ENCODE measurements around the gene MAMSTR. TPM values are rescaled to one million over a fixed set of nuclear protein-coding genes. Genes with fewer than 3 reads are reported as not detected.
"Not testable (repeated sequence)": the region's sequence is repeated elsewhere in the genome, so short reads cannot be mapped to it uniquely, and the experiment has no call there.

MAMSTR gene
- total RNA-seq, 5 donors from 2014 or later (not counting 1 experiment from before 2014, with no cell fraction given): 0.56 to 2.4 (median 1.6) TPM

DNA sequence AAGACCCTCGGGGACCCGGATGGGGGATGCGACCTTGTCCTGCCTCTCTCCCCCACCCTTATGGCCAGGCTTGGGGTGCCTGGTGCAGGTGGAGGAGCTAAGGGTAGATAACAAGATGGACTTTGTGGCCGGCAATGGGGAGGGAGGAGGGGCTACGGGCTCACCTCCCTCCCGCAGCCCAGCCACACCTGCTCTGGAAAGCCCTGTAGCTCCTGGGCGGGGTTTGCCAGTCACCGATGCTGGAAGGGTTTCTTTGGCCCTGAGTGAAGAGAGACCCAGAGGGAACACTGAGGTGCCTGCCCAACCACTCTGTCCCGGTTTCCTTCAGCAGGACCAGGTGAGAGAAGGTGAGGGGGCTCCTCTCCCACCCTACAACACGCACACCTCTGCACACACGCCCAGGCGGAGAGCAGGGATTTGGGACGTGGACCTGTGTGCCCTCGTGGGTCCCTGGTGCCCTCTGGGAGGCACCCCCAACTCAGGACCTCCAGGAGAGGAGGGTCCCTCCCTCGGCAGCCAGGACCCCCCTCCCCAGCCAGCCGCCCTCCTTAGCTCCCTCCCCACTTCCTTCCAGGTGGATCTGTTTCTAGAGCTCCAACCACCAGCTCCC is 23.7 kb downstream of the MAMSTR start, which contains the start of gene FUT2:
TSS of gene FUT2 (plus strand) at position 229 of the 610 bp plus-strand sequence. CDS start 6,986 bp downstream, outside the sequence.
- POLR2A ChIA-PET: interaction anchor here in 1 of 2 donors (0.6 kb wide), 1 partner anchor 144 kb away, joined by 4 read pairs; the partner anchor contains the start of gene SULT2B1
- CTCF ChIA-PET: interaction anchor here in 1 of 2 donors (0.6 kb wide), 1 partner anchor 322 kb away, joined by 3 read pairs; no protein-coding TSS in a partner anchor
- Mint-ChIP-seq H3K27ac (peak within 1 kb of the TSS in 1 of 2 donors; percentile 65), H3K27me3 (peaks cover 3 to 17% of the 10 kb centered on the region in 2 donors), H3K9me3 (no peaks in the 10 kb centered on the region), H3K4me3 (peak within 1 kb of the TSS; percentile 53 to 68 (median 60)), H3K36me3 (peaks cover 9% of the 10 kb centered on the region), H3K4me1 (peaks cover 12 to 13% (median 13%) of the 10 kb centered on the region in 3 donors)
- H3K36me3 ChIP-seq (ENCODE audit: control insufficient read depth in 2 of 2, extremely low read depth in 1 of 2, insufficient read depth in 1 of 2, low read length in 1 of 2): no peaks in the 10 kb centered on the region
- H3K9me3 ChIP-seq: no peaks in the 10 kb centered on the region
- H3K27me3 ChIP-seq (replicated peaks in 1 of 2; ENCODE audit: control insufficient read depth in 2 of 2, extremely low read depth in 1 of 2, insufficient read depth in 2 of 2, low read length in 1 of 2): peaks cover 0 to 32% of the 10 kb centered on the region in 2 experiments
- peaks cover 0 to 11% of the 10 kb centered on the region in 2 experiments for H3K4me1 ChIP-seq (ENCODE audit: control insufficient read depth in 1 of 2, extremely low read depth in 1 of 2, insufficient read depth in 2 of 2, low read length in 2 of 2)
- WGBS (ENCODE audit: insufficient coverage): 44% methylated on average over 5 of the region's 16 CpGs
- H3K27ac ChIP-seq (ENCODE audit: low read length): no peak within 1 kb of the TSS
- no peak for DNase-seq
- ATAC-seq (replicated peaks in 1 of 4): no peak
- H3K4me3 ChIP-seq (ENCODE audit: control insufficient read depth in 1 of 2, extremely low read depth in 1 of 2, low read length in 1 of 2): peak within 1 kb of the TSS in 1 of 2 donors; percentile 44

DNA sequence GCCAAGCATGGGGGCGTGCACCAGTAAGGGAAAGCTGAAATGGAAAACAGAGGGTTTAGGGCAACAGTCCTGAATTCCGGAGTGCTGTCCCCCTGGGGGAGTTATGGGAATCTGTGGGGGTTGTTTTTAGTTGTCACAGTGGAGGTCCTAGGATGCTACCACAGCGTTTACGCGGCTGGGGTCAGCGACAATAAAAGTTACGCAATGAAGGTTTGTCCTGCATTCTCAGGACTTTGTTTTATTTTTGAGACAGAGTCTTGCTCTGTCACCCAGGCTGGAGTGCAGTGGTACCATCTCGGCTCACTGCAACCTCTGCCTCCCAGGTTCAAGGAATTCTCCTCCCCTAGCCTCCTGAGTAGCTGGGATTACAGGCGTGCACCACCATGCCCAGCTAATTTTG is 25.9 kb downstream of the MAMSTR start:
- CTCF ChIA-PET: interaction anchor here in 1 of 2 donors (0.6 kb wide), 1 partner anchor 152 kb away, joined by 3 read pairs; no protein-coding TSS in a partner anchor
- H3K27ac ChIP-seq (ENCODE audit: low read length): not testable (repeated sequence)

DNA sequence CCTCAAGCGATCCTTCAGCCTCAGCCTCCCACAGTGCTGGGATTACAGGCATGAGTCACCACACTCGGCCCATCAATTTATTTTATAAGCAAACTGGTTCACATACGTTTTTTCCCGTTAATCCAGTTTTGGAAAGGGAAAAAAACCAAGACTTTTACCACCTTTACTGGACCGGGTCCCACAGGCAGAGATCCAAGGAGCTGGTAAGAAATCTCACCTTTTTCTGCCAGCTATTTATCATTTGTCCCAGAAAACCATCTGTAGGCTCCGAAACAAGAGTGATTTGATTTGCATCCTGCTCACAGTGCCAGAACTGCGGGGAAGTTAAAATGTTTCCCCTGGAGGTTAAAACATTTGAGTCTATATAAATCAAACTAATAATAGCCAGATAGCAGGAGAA is 30.1 kb downstream of the MAMSTR start:
- 90% methylated on average over 2 of the region's 7 CpGs for WGBS (ENCODE audit: insufficient coverage)
- DNase-seq: no peak
- Histone ChIP-seq H3K36me3 (ENCODE audit: control insufficient read depth in 2 of 2, extremely low read depth in 1 of 2, insufficient read depth in 1 of 2, low read length in 1 of 2) (no peaks in the 10 kb centered on the region), H3K4me3 (ENCODE audit: control insufficient read depth in 1 of 2, extremely low read depth in 1 of 2, low read length in 1 of 2) (no peak overlapping the region), H3K4me1 (ENCODE audit: control insufficient read depth in 1 of 2, extremely low read depth in 1 of 2, insufficient read depth in 2 of 2, low read length in 2 of 2) (no peaks in the 10 kb centered on the region), H3K9me3 (no peaks in the 10 kb centered on the region), H3K27ac (ENCODE audit: low read length) (no peak overlapping the region), H3K27me3 (replicated peaks in 1 of 2; ENCODE audit: control insufficient read depth in 2 of 2, extremely low read depth in 1 of 2, insufficient read depth in 2 of 2, low read length in 1 of 2) (no peaks in the 10 kb centered on the region)
- H3K27ac Mint-ChIP-seq: no peak overlapping the region
- H3K9me3 Mint-ChIP-seq: no peaks in the 10 kb centered on the region
- no peak for ATAC-seq (replicated peaks in 1 of 4)
- ChIA-PET CTCF (no interaction called here), POLR2A (no interaction called here)
- H3K36me3 Mint-ChIP-seq: peaks cover 3% of the 10 kb centered on the region
- H3K4me1 Mint-ChIP-seq: no peaks in the 10 kb centered on the region
- no peaks in the 10 kb centered on the region for H3K27me3 Mint-ChIP-seq
- H3K4me3 Mint-ChIP-seq: no peak overlapping the region

More for the DNA sequence above, 25.9 kb downstream of the MAMSTR start:
- Mint-ChIP-seq H3K27me3 (peaks cover 3 to 16% of the 10 kb centered on the region in 2 donors), H3K4me1 (peaks cover 12 to 13% (median 13%) of the 10 kb centered on the region in 3 donors)
- peaks cover 0 to 30% of the 10 kb centered on the region in 2 experiments for H3K27me3 ChIP-seq (replicated peaks in 1 of 2; ENCODE audit: control insufficient read depth in 2 of 2, extremely low read depth in 1 of 2, insufficient read depth in 2 of 2, low read length in 1 of 2)
- H3K36me3 Mint-ChIP-seq; DNase-seq; POLR2A ChIA-PET; H3K9me3 ChIP-seq; H3K4me3 Mint-ChIP-seq; ATAC-seq (replicated peaks in 1 of 4); H3K4me3 ChIP-seq (ENCODE audit: control insufficient read depth in 1 of 2, extremely low read depth in 1 of 2, low read length in 1 of 2); H3K9me3 Mint-ChIP-seq; H3K27ac Mint-ChIP-seq; H3K36me3 ChIP-seq (ENCODE audit: control insufficient read depth in 2 of 2, extremely low read depth in 1 of 2, insufficient read depth in 1 of 2, low read length in 1 of 2): not testable (repeated sequence)
- H3K4me1 ChIP-seq (ENCODE audit: control insufficient read depth in 1 of 2, extremely low read depth in 1 of 2, insufficient read depth in 2 of 2, low read length in 2 of 2): peaks cover 0 to 11% of the 10 kb centered on the region in 2 experiments
- 95% methylated on average over 7 of the region's 9 CpGs for WGBS (ENCODE audit: insufficient coverage)

DNA sequence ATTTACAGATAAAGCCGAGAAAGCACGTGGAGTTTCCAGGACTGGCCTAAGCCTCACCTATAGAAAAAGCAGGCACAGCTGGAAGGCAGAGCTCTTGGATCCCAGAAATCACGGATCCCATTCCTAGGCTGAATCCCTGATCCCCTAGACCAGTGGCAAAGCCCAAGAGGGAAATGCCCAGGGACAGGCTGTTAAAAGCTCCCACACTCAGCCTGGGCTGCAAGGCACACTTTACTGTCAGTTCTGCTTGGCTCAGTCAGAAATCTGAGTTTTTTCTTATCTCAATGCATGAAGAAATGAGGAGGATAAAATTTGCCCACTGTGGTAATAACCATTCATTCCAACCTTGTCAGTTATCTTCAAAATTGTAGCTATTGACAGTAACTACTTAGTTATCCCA is 31.7 kb downstream of the MAMSTR start:
- WGBS (ENCODE audit: insufficient coverage): 89% methylated on average over 3 of the region's 3 CpGs
- no peaks in the 10 kb centered on the region for H3K36me3 Mint-ChIP-seq
- DNase-seq (no peak), ATAC-seq (replicated peaks in 1 of 4) (no peak)
- POLR2A ChIA-PET: no interaction called here
- CTCF ChIA-PET: no interaction called here
- H3K27ac ChIP-seq (ENCODE audit: low read length): no peak overlapping the region
- H3K9me3 Mint-ChIP-seq: no peaks in the 10 kb centered on the region
- no peaks in the 10 kb centered on the region for H3K4me1 Mint-ChIP-seq
- no peaks in the 10 kb centered on the region for H3K27me3 ChIP-seq (replicated peaks in 1 of 2; ENCODE audit: control insufficient read depth in 2 of 2, extremely low read depth in 1 of 2, insufficient read depth in 2 of 2, low read length in 1 of 2)
- no peak overlapping the region for H3K4me3 Mint-ChIP-seq
- no peaks in the 10 kb centered on the region for H3K36me3 ChIP-seq (ENCODE audit: control insufficient read depth in 2 of 2, extremely low read depth in 1 of 2, insufficient read depth in 1 of 2, low read length in 1 of 2)
- H3K27me3 Mint-ChIP-seq: no peaks in the 10 kb centered on the region
- H3K4me3 ChIP-seq (ENCODE audit: control insufficient read depth in 1 of 2, extremely low read depth in 1 of 2, low read length in 1 of 2): no peak overlapping the region
- no peaks in the 10 kb centered on the region for H3K4me1 ChIP-seq (ENCODE audit: control insufficient read depth in 1 of 2, extremely low read depth in 1 of 2, insufficient read depth in 2 of 2, low read length in 2 of 2)
- no peaks in the 10 kb centered on the region for H3K9me3 ChIP-seq
- H3K27ac Mint-ChIP-seq: no peak overlapping the region

DNA sequence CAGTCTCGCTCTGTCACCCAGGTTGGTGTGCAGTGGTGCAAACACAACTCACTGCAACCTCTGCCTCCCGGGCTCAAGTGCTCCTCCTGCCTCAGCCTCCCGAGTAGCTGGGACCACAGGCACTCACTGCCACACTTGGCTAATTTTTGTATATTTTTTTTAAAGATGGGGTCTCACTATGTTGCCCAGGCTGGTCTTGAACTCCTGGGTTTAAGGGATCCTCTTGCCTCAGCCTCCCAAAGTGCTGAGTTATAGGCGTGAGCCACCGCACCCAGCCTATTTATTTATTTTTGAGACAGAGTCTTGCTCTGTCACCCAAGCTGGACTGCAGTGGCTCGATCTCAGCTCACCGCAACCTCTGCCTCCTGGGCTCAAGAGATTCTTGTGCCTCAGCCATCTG is 32.9 kb downstream of the MAMSTR start:
- H3K27ac ChIP-seq (ENCODE audit: low read length); DNase-seq; H3K4me1 ChIP-seq (ENCODE audit: control insufficient read depth in 1 of 2, extremely low read depth in 1 of 2, insufficient read depth in 2 of 2, low read length in 2 of 2); H3K4me3 ChIP-seq (ENCODE audit: control insufficient read depth in 1 of 2, extremely low read depth in 1 of 2, low read length in 1 of 2); H3K27me3 Mint-ChIP-seq; CTCF ChIA-PET; H3K4me3 Mint-ChIP-seq; H3K27ac Mint-ChIP-seq; H3K9me3 ChIP-seq; H3K36me3 Mint-ChIP-seq; H3K9me3 Mint-ChIP-seq; H3K27me3 ChIP-seq (replicated peaks in 1 of 2; ENCODE audit: control insufficient read depth in 2 of 2, extremely low read depth in 1 of 2, insufficient read depth in 2 of 2, low read length in 1 of 2); H3K36me3 ChIP-seq (ENCODE audit: control insufficient read depth in 2 of 2, extremely low read depth in 1 of 2, insufficient read depth in 1 of 2, low read length in 1 of 2); POLR2A ChIA-PET; ATAC-seq (replicated peaks in 1 of 4); H3K4me1 Mint-ChIP-seq: not testable (repeated sequence)
- WGBS (ENCODE audit: insufficient coverage): 100% methylated on average over 4 of the region's 7 CpGs

DNA sequence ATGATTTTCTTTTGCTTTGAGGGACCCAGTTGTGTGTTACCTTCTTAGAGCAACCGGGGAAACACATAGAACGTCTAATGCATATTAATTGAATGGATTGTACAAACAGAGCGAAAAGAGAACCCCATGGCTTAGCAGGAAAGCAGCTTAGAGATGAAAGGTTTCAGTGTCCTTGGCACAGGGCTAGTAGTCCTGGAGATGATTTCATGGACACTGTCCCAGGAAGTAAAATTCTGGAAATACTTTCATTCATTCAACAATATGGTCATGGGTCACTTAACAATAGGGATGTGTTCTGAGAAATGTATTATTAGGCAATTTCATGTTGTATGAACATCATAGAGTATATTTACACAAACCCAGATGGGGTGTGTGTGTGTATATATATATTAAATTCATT is 33.4 kb downstream of the MAMSTR start:
- Mint-ChIP-seq H3K27me3 (no peaks in the 10 kb centered on the region), H3K27ac (no peak overlapping the region), H3K4me3 (no peak overlapping the region), H3K36me3 (no peaks in the 10 kb centered on the region), H3K4me1 (no peaks in the 10 kb centered on the region), H3K9me3 (no peaks in the 10 kb centered on the region)
- Histone ChIP-seq H3K27me3 (replicated peaks in 1 of 2; ENCODE audit: control insufficient read depth in 2 of 2, extremely low read depth in 1 of 2, insufficient read depth in 2 of 2, low read length in 1 of 2) (no peaks in the 10 kb centered on the region), H3K4me1 (ENCODE audit: control insufficient read depth in 1 of 2, extremely low read depth in 1 of 2, insufficient read depth in 2 of 2, low read length in 2 of 2) (no peaks in the 10 kb centered on the region), H3K4me3 (ENCODE audit: control insufficient read depth in 1 of 2, extremely low read depth in 1 of 2, low read length in 1 of 2) (no peak overlapping the region), H3K9me3 (no peaks in the 10 kb centered on the region), H3K36me3 (ENCODE audit: control insufficient read depth in 2 of 2, extremely low read depth in 1 of 2, insufficient read depth in 1 of 2, low read length in 1 of 2) (no peaks in the 10 kb centered on the region), H3K27ac (ENCODE audit: low read length) (no peak overlapping the region)
- DNase-seq (no peak), ATAC-seq (replicated peaks in 1 of 4) (no peak)
- CTCF ChIA-PET: no interaction called here
- WGBS (ENCODE audit: insufficient coverage): 93% methylated on average over 3 of the region's 3 CpGs
- POLR2A ChIA-PET: no interaction called here
